Neuronal stem cell (in vitro differentiated cells): Measurements from ENCODE around the gene HMGB1.

Source experiments
- DNase-seq: peaks from one replicate; pipeline ENCODE4 v3.0.0-alpha.2; 2013; ENCODE audit warnings: low spot score
- H2AFZ ChIP-seq: one replicate; pipeline ENCODE4 v1.6.1; 2013; ENCODE audit warnings: mild to moderate bottlenecking, low read length, inconsistent platforms
- H2AK5ac ChIP-seq: 2 replicates; pipeline ENCODE4 v1.6.1; 2013; ENCODE audit warnings: low read depth, mild to moderate bottlenecking, inconsistent platforms, low read length, moderate library complexity, mixed read lengths
- H2BK120ac ChIP-seq: 2 replicates; pipeline ENCODE4 v1.6.1; 2013; ENCODE audit warnings: low read depth, mild to moderate bottlenecking, inconsistent platforms, low read length, moderate library complexity, mixed read lengths
- H2BK12ac ChIP-seq: one replicate; pipeline ENCODE4 v1.6.1; 2013; ENCODE audit warnings: low read length, inconsistent platforms
- H2BK15ac ChIP-seq: 2 replicates; pipeline ENCODE4 v1.6.1; 2013; ENCODE audit warnings: mild to moderate bottlenecking, low read length, inconsistent platforms, mixed read lengths
- H2BK5ac ChIP-seq: one replicate; pipeline ENCODE4 v1.6.1; 2013; ENCODE audit warnings: inconsistent platforms, mild to moderate bottlenecking, low read length, moderate library complexity
- H3K14ac ChIP-seq: one replicate; pipeline ENCODE4 v1.6.1; 2013; ENCODE audit warnings: low read length, inconsistent platforms
- H3K18ac ChIP-seq: 2 replicates; pipeline ENCODE4 v1.6.1; 2013; ENCODE audit warnings: low read length, inconsistent platforms
- H3K23ac ChIP-seq: 2 replicates; pipeline ENCODE4 v1.6.1; 2013; ENCODE audit warnings: low read depth, mild to moderate bottlenecking, mixed read lengths, low read length, inconsistent platforms; ENCODE audit not compliant: poor library complexity
- H3K27ac ChIP-seq: replicated peaks from 3 replicates; pipeline ENCODE4 v1.5.1; 2013; ENCODE audit warnings: low read length, inconsistent platforms
- H3K27me3 ChIP-seq, 3 experiments: 2 replicates each; pipeline ENCODE4 v1.6.1; 2013; ENCODE audit warnings: low read length in 3 of 3, mild to moderate bottlenecking in 2 of 3, inconsistent platforms in 1 of 3, low read depth in 1 of 3, mixed read lengths in 1 of 3, moderate library complexity in 1 of 3; ENCODE audit not compliant: control insufficient read depth in 3 of 3, insufficient read depth in 3 of 3
- H3K36me3 ChIP-seq, 2 donors: replicated peaks in 1 of 2; 2 replicates each; pipeline ENCODE4 v1.6.1; 2013; ENCODE audit warnings: low read length in 2 of 2; ENCODE audit not compliant: control insufficient read depth in 2 of 2, insufficient read depth in 2 of 2
- H3K4ac ChIP-seq: 2 replicates; pipeline ENCODE4 v1.6.1; 2013; ENCODE audit warnings: inconsistent platforms, mild to moderate bottlenecking, low read length, moderate library complexity
- H3K4me1 ChIP-seq, 2 donors: 1 replicate in 1 of 2; 2 replicates in 1 of 2; pipeline ENCODE4 v1.6.1; 2013; ENCODE audit warnings: low read length in 2 of 2, low read depth in 1 of 2; ENCODE audit not compliant: control insufficient read depth in 2 of 2, insufficient read depth in 1 of 2
- H3K4me2 ChIP-seq: one replicate; pipeline ENCODE4 v1.6.1; 2013; ENCODE audit warnings: mild to moderate bottlenecking, low read length, inconsistent platforms; ENCODE audit not compliant: insufficient read depth, poor library complexity, severe bottlenecking
- H3K4me3 ChIP-seq, 2 donors: 2 replicates each; pipeline ENCODE4 v1.5.1; 2013; ENCODE audit warnings: low read length in 2 of 2, mild to moderate bottlenecking in 2 of 2, inconsistent platforms in 1 of 2, moderate library complexity in 1 of 2
- H3K79me1 ChIP-seq: one replicate; pipeline ENCODE4 v1.6.1; 2013; ENCODE audit warnings: low read depth, mild to moderate bottlenecking, inconsistent platforms, low read length, moderate library complexity
- H3K9ac ChIP-seq: one replicate; pipeline ENCODE4 v1.6.1; 2013; ENCODE audit warnings: mild to moderate bottlenecking, low read depth, low read length, inconsistent platforms; ENCODE audit not compliant: poor library complexity
- H3K9me3 ChIP-seq, 2 donors: replicated peaks in 1 of 2; 2 replicates each; pipeline versions ENCODE3 to v1.6.1; 2013; ENCODE audit warnings: low read length in 2 of 2, mild to moderate bottlenecking in 2 of 2, inconsistent platforms in 1 of 2, low read depth in 1 of 2, mixed read lengths in 1 of 2, moderate library complexity in 1 of 2; ENCODE audit not compliant: control insufficient read depth in 2 of 2, insufficient read depth in 1 of 2
- H4K8ac ChIP-seq: one replicate; pipeline ENCODE4 v1.6.1; 2013; ENCODE audit warnings: low read depth, mild to moderate bottlenecking, inconsistent platforms, low read length, moderate library complexity
- H4K91ac ChIP-seq: one replicate; pipeline ENCODE4 v1.6.1; 2013; ENCODE audit warnings: low read length, low read depth, mild to moderate bottlenecking, inconsistent platforms; ENCODE audit not compliant: poor library complexity
- WGBS, 2 donors: extraction: QIAGEN DNeasy Blood & Tissue Kit; methylation state at CpG; one replicate each; pipeline ENCODE4 v1.1.7; 2013; ENCODE audit warnings: missing lambda C conversion rate in 2 of 2, mixed read lengths in 1 of 2; ENCODE audit not compliant: insufficient read length in 2 of 2, insufficient replicate concordance in 1 of 2; ENCODE audit errors: extremely low coverage in 2 of 2; 5-methylcytosine and 5-hydroxymethylcytosine counted together

The HMGB1 gene

GRCh38 chr13:30481241-30481760 is 15.6 kb upstream of the HMGB1 start:
- Histone ChIP-seq H3K27ac (no peak overlapping the region), H2AK5ac (no peak overlapping the region), H3K4me2 (no peak overlapping the region), H2BK12ac (no peak overlapping the region), H4K8ac (no peak overlapping the region), H3K27me3 (no peaks in the 10 kb centered on the region), H3K79me1 (peaks cover 1% of the 10 kb centered on the region), H3K23ac (no peak overlapping the region), H3K4me3 (no peak overlapping the region), H3K4me1 (peaks cover 0 to 10% of the 10 kb centered on the region in 2 donors), H3K18ac (no peak overlapping the region), H3K9ac (no peak overlapping the region), H3K9me3 (no peaks in the 10 kb centered on the region), H3K36me3 (no peaks in the 10 kb centered on the region), H2BK5ac (no peak overlapping the region), H3K4ac (no peak overlapping the region), H2AFZ (no peak overlapping the region), H2BK120ac (no peak overlapping the region), H3K14ac (no peak overlapping the region), H2BK15ac (no peak overlapping the region), H4K91ac (no peak overlapping the region)
- no peak for DNase-seq
- no CpG with 5 or more reads among the region's 8 CpGs for WGBS, 2 donors

- Histone ChIP-seq H3K4me3 (no peak overlapping the region), H3K9ac (no peak overlapping the region), H4K8ac (no peak overlapping the region), H3K18ac (no peak overlapping the region), H2BK12ac (no peak overlapping the region), H2AK5ac (no peak overlapping the region), H3K36me3 (no peaks in the 10 kb centered on the region), H2BK5ac (no peak overlapping the region), H4K91ac (no peak overlapping the region), H2AFZ (no peak overlapping the region), H3K4ac (no peak overlapping the region), H3K4me2 (no peak overlapping the region), H2BK15ac (no peak overlapping the region), H2BK120ac (no peak overlapping the region), H3K23ac (no peak overlapping the region), H3K14ac (no peak overlapping the region), H3K4me1 (peaks cover 0 to 10% of the 10 kb centered on the region in 2 donors), H3K27ac (no peak overlapping the region), H3K79me1 (no peaks in the 10 kb centered on the region), H3K27me3 (no peaks in the 10 kb centered on the region), H3K9me3 (no peaks in the 10 kb centered on the region)
- no peak for DNase-seq
- no CpG with 5 or more reads among the region's 6 CpGs for WGBS, 2 donors
These were observed 14.7 kb upstream of the HMGB1 start for GRCh38 chr13:30480292-30480950.

- Histone ChIP-seq H3K4me2 (no peak overlapping the region), H3K36me3 (no peaks in the 10 kb centered on the region)
- no CpG with 5 or more reads among the region's 1 CpG for whole genome bisulfite sequencing, 2 donors
These were observed 14.1 kb upstream of the HMGB1 start for GRCh38 chr13:30479883-30480219.

GRCh38 chr13:30479154-30479882 is 13.6 kb upstream of the HMGB1 start:
- no CpG with 5 or more reads among the region's 5 CpGs for WGBS, 2 donors
- no peak overlapping the region for H3K4ac ChIP-seq
- H3K9me3 ChIP-seq, result no peaks in the 10 kb centered on the region
- no peak overlapping the region for H2BK12ac ChIP-seq
- no peak for DNase-seq
- H2AFZ ChIP-seq, result no peak overlapping the region
- H3K36me3 ChIP-seq, result no peaks in the 10 kb centered on the region
- H4K8ac ChIP-seq, result no peak overlapping the region
- no peak overlapping the region for H3K14ac ChIP-seq
- no peak overlapping the region for H4K91ac ChIP-seq
- H3K27ac ChIP-seq, result no peak overlapping the region
- no peak overlapping the region for H3K4me2 ChIP-seq
- H2AK5ac ChIP-seq, result no peak overlapping the region
- H3K79me1 ChIP-seq, result no peaks in the 10 kb centered on the region
- no peak overlapping the region for H3K9ac ChIP-seq
- H3K27me3 ChIP-seq, result no peaks in the 10 kb centered on the region
- H3K23ac ChIP-seq, result no peak overlapping the region
- no peak overlapping the region for H3K4me3 ChIP-seq
- peaks cover 0 to 10% of the 10 kb centered on the region in 2 donors for H3K4me1 ChIP-seq
- no peak overlapping the region for H2BK5ac ChIP-seq
- no peak overlapping the region for H2BK120ac ChIP-seq
- no peak overlapping the region for H2BK15ac ChIP-seq
- H3K18ac ChIP-seq, result no peak overlapping the region

More at GRCh38 chr13:30479883-30480219, 14.1 kb upstream of the HMGB1 start:
- no peaks in the 10 kb centered on the region for H3K79me1 ChIP-seq
- no peak for DNase-seq
- H3K4ac ChIP-seq, result no peak overlapping the region
- no peak overlapping the region for H3K27ac ChIP-seq
- H3K14ac ChIP-seq, result no peak overlapping the region
- H2AK5ac ChIP-seq, result no peak overlapping the region
- H2BK120ac ChIP-seq, result no peak overlapping the region
- no peak overlapping the region for H2BK5ac ChIP-seq
- H3K9ac ChIP-seq, result no peak overlapping the region
- H3K27me3 ChIP-seq, result no peaks in the 10 kb centered on the region
- no peak overlapping the region for H4K91ac ChIP-seq
- H2BK12ac ChIP-seq, result no peak overlapping the region
- no peak overlapping the region for H4K8ac ChIP-seq
- no peak overlapping the region for H2BK15ac ChIP-seq
- no peak overlapping the region for H2AFZ ChIP-seq
- H3K23ac ChIP-seq, result no peak overlapping the region
- H3K4me1 ChIP-seq, result peaks cover 0 to 10% of the 10 kb centered on the region in 2 donors
- H3K9me3 ChIP-seq, result no peaks in the 10 kb centered on the region
- no peak overlapping the region for H3K18ac ChIP-seq
- no peak overlapping the region for H3K4me3 ChIP-seq
